ENCODE data around the gene KBTBD7.

The KBTBD7 gene

GRCh38 chr13:41193469-41193868, 900 bp downstream of the KBTBD7 start:
- Histone ChIP-seq H2AFZ (ENCODE audit: low read length) (no peak overlapping the region; the same call in 1 of the 2 replicates), H3K9ac (ENCODE audit: low read depth, low read length, poor library complexity, severe bottlenecking) (peak overlapping the region; percentile 79), H3F3A (ENCODE audit: low read depth) (no peaks in the 10 kb centered on the region), H3K9me3 (ENCODE audit: insufficient read depth, low read depth, low read length) (no peaks in the 10 kb centered on the region), H3K9me2 (replicated peaks; ENCODE audit: low read depth, low read length) (no peaks in the 10 kb centered on the region), H3K36me3 (ENCODE audit: insufficient read depth, low read length) (no peaks in the 10 kb centered on the region), H3K4me1 (ENCODE audit: insufficient read depth, low read length, poor library complexity, severe bottlenecking) (peaks cover 22% of the 10 kb centered on the region), H4K20me1 (ENCODE audit: insufficient read depth, low read length, poor library complexity, severe bottlenecking) (no peaks in the 10 kb centered on the region), H3K4me3 (ENCODE audit: low read length, poor library complexity, severe bottlenecking) (peak overlapping the region; percentile 80), H3K4me2 (ENCODE audit: low read depth, low read length, poor library complexity, severe bottlenecking) (peak overlapping the region; percentile 67), H3K79me2 (ENCODE audit: insufficient read depth, low read length) (peaks cover 15% of the 10 kb centered on the region; the same call in 1 of the 2 replicates), H3K27me3 (ENCODE audit: insufficient read depth, low read length, poor library complexity, severe bottlenecking) (no peaks in the 10 kb centered on the region)
- TF ChIP-seq EZH2phosphoT487 (IDR thresholded peaks at IDR 0.05; ENCODE audit: borderline replicate concordance), result no peak
- no peak for TF ChIP-seq CTCF (conservative IDR thresholded peaks at IDR 0.05; ENCODE audit: low read length)

- no peaks in the 10 kb centered on the region for H3K9me3 ChIP-seq (ENCODE audit: insufficient read depth, low read depth, low read length)
- H4K20me1 ChIP-seq (ENCODE audit: insufficient read depth, low read length, poor library complexity, severe bottlenecking), result no peaks in the 10 kb centered on the region
- H3K4me1 ChIP-seq (ENCODE audit: insufficient read depth, low read length, poor library complexity, severe bottlenecking), result peaks cover 21% of the 10 kb centered on the region
- H3F3A ChIP-seq (ENCODE audit: low read depth), result no peaks in the 10 kb centered on the region
- no peak overlapping the region for H3K4me2 ChIP-seq (ENCODE audit: low read depth, low read length, poor library complexity, severe bottlenecking)
- H3K36me3 ChIP-seq (ENCODE audit: insufficient read depth, low read length), result no peaks in the 10 kb centered on the region
- H3K79me2 ChIP-seq (ENCODE audit: insufficient read depth, low read length), result peaks cover 10% of the 10 kb centered on the region; the same call in 1 of the 2 replicates
- no peaks in the 10 kb centered on the region for H3K9me2 ChIP-seq (replicated peaks; ENCODE audit: low read depth, low read length)
- H3K9ac ChIP-seq (ENCODE audit: low read depth, low read length, poor library complexity, severe bottlenecking), result no peak overlapping the region
- no peak overlapping the region for H3K4me3 ChIP-seq (ENCODE audit: low read length, poor library complexity, severe bottlenecking)
- H2AFZ ChIP-seq (ENCODE audit: low read length), result no peak overlapping the region
- TF ChIP-seq EZH2phosphoT487 (IDR thresholded peaks at IDR 0.05; ENCODE audit: borderline replicate concordance) (no peak), CTCF (conservative IDR thresholded peaks at IDR 0.05; ENCODE audit: low read length) (no peak)
- H3K27me3 ChIP-seq (ENCODE audit: insufficient read depth, low read length, poor library complexity, severe bottlenecking), result no peaks in the 10 kb centered on the region
Observed at GRCh38 chr13:41188584-41188983, 5.8 kb downstream of the KBTBD7 start.

GRCh38 chr13:41186481-41186880, 7.9 kb downstream of the KBTBD7 start:
- Histone ChIP-seq H3K27me3 (ENCODE audit: insufficient read depth, low read length, poor library complexity, severe bottlenecking) (no peaks in the 10 kb centered on the region), H3K4me1 (ENCODE audit: insufficient read depth, low read length, poor library complexity, severe bottlenecking) (peaks cover 6% of the 10 kb centered on the region), H3K9me2 (replicated peaks; ENCODE audit: low read depth, low read length) (no peaks in the 10 kb centered on the region), H2AFZ (ENCODE audit: low read length) (no peak overlapping the region), H3K9ac (ENCODE audit: low read depth, low read length, poor library complexity, severe bottlenecking) (no peak overlapping the region), H3F3A (ENCODE audit: low read depth) (no peaks in the 10 kb centered on the region), H3K36me3 (ENCODE audit: insufficient read depth, low read length) (no peaks in the 10 kb centered on the region), H3K9me3 (ENCODE audit: insufficient read depth, low read depth, low read length) (no peaks in the 10 kb centered on the region), H3K79me2 (ENCODE audit: insufficient read depth, low read length) (no peaks in the 10 kb centered on the region), H4K20me1 (ENCODE audit: insufficient read depth, low read length, poor library complexity, severe bottlenecking) (no peaks in the 10 kb centered on the region), H3K4me2 (ENCODE audit: low read depth, low read length, poor library complexity, severe bottlenecking) (no peak overlapping the region), H3K4me3 (ENCODE audit: low read length, poor library complexity, severe bottlenecking) (no peak overlapping the region)
- TF ChIP-seq CTCF (conservative IDR thresholded peaks at IDR 0.05; ENCODE audit: low read length) (no peak), EZH2phosphoT487 (IDR thresholded peaks at IDR 0.05; ENCODE audit: borderline replicate concordance) (no peak)

Data from Loucy (cell line).